Transverse colon (tissue), 4 donors: Measurements from ENCODE around the gene HCFC1. TPM values are rescaled to one million over a fixed set of nuclear protein-coding genes. Genes with fewer than 3 reads are reported as not detected.

Experiments
- DNase-seq: peaks from one replicate; pipeline ENCODE4 v3.0.0-alpha.2; 2019
- H3K27ac ChIP-seq, 4 donors: fragments of 200-600 bp; sonication (generic); 2 replicates each; pipeline ENCODE4 v1.5.1; 2016 to 2018; ENCODE audit warnings: inconsistent platforms in 4 of 4
- H3K27me3 ChIP-seq: fragments of 200-600 bp; sonication (generic); 2 replicates; pipeline ENCODE4 v1.5.1; 2017; ENCODE audit warnings: inconsistent platforms
- H3K36me3 ChIP-seq, 4 donors: fragments of 200-600 bp; sonication (generic); 2 replicates each; pipeline ENCODE4 v1.5.1; 2017 to 2019; ENCODE audit warnings: inconsistent platforms in 4 of 4
- H3K4me1 ChIP-seq, 4 donors: fragments of 200-600 bp; sonication (generic); 2 replicates each; pipeline ENCODE4 v1.5.1; 2017 to 2020; ENCODE audit warnings: inconsistent platforms in 4 of 4
- H3K4me3 ChIP-seq, 4 donors: fragments of 200-600 bp; sonication (generic); 1 replicate in 1 of 4; 2 replicates in 3 of 4; pipeline versions ENCODE4 v1.5.1 to v1.6.1; 2017 to 2019; ENCODE audit warnings: inconsistent platforms in 4 of 4
- H3K9me3 ChIP-seq, 2 donors: fragments of 200-600 bp; sonication (generic); 2 replicates each; pipeline ENCODE4 v1.5.1; 2017 to 2019; ENCODE audit warnings: inconsistent platforms in 2 of 2
- CTCF ChIP-seq, 5 experiments: fragments of 200-600 bp in 3 of 5; fragments of 450-650 bp in 2 of 5; sonication (generic) in 3 of 5; IDR thresholded peaks; 1 replicate in 2 of 5; 2 replicates in 3 of 5; pipeline ENCODE4 v1.5.1; 2016 to 2017; ENCODE audit warnings: antibody characterized with exemption in 5 of 5, inconsistent platforms in 3 of 5, mild to moderate bottlenecking in 2 of 5, moderate library complexity in 1 of 5
- EP300 ChIP-seq: sonication (generic); formaldehyde crosslinking; IDR thresholded peaks from one replicate; pipeline ENCODE4 v1.6.1; 2017; ENCODE audit warnings: antibody characterized with exemption, low read depth
- POLR2A ChIP-seq: fragments of 450-650 bp; IDR thresholded peaks from one replicate; pipeline ENCODE4 v1.6.1; 2016; ENCODE audit warnings: antibody characterized with exemption, mild to moderate bottlenecking, moderate library complexity
- POLR2AphosphoS5 ChIP-seq, 3 donors: sonication (generic); formaldehyde crosslinking; IDR thresholded peaks; one replicate each; pipeline ENCODE4 v1.6.1; 2016; ENCODE audit warnings: antibody characterized with exemption in 3 of 3
- WGBS, 2 donors: methylation state at CpG; one replicate each; pipeline ENCODE4 v1.1.5; 2018; ENCODE audit warnings: low coverage in 1 of 2; 5-methylcytosine and 5-hydroxymethylcytosine counted together
- in situ Hi-C, 4 donors: fragments of 200-750 bp; cut with MboI; loops; one replicate each; pipeline versions ENCODE4 v1.15.0 to v1.15.1; 2017; ENCODE audit warnings: low sequenced_read_pairs in 3 of 4, low pct_ligation_motif_present in 1 of 4, low pct_unique_long_range_greater_than_20kb in 1 of 4
- intact Hi-C: fragments of 100-400 bp; cut with DNase I; formaldehyde crosslinking; loops from one replicate; pipeline ENCODE4 v1.15.1; 2023; ENCODE audit warnings: low total_unique reads
- total RNA-seq, 4 donors: library from RNA; depleted of rRNA; stranded (reverse); fragments of >200 nt; gene quantifications; one replicate each; pipeline ENCODE4 v1.1.0, GENCODE V29; 2016

HCFC1 gene
- total RNA-seq, 4 donors from 2014 or later = 34.0 to 68.5 (median 49.8) TPM

GRCh38 chrX:153920546-153920945 lies 51.1 kb downstream of the HCFC1 start:
- intact Hi-C loops = no loop called here
- H3K9me3 ChIP-seq = no peaks in the 10 kb centered on the region
- DNase-seq = no peak
- TF ChIP-seq CTCF (IDR thresholded peaks at IDR 0.05) = no peak
- no peak for TF ChIP-seq EP300
- no peak for TF ChIP-seq POLR2AphosphoS5 (IDR thresholded peaks at IDR 0.05)
- no peak for TF ChIP-seq POLR2A
- peaks cover 0 to 25% (median 3%) of the 10 kb centered on the region in 4 donors for H3K4me1 ChIP-seq
- no peak overlapping the region for H3K27ac ChIP-seq
- in situ Hi-C loops = loop anchor here in 1 of 4 donors (25.0 kb wide), 1 partner anchor 108 kb away; no protein-coding TSS in a partner anchor
- 88% methylated on average over 11 of the region's 14 CpGs; no CpG with 5 or more reads in 1 of the 2 donors for WGBS, 2 donors
- H3K36me3 ChIP-seq = no peaks in the 10 kb centered on the region
- no peaks in the 10 kb centered on the region for H3K27me3 ChIP-seq
- no peak overlapping the region for H3K4me3 ChIP-seq

GRCh38 chrX:153919281-153919680 lies 52.3 kb downstream of the HCFC1 start:
- intact Hi-C loops = no loop called here
- DNase-seq = no peak
- Histone ChIP-seq H3K9me3 (no peaks in the 10 kb centered on the region), H3K27ac (no peak overlapping the region), H3K36me3 (no peaks in the 10 kb centered on the region), H3K4me1 (peaks cover 0 to 25% (median 3%) of the 10 kb centered on the region in 4 donors), H3K27me3 (no peaks in the 10 kb centered on the region), H3K4me3 (no peak overlapping the region)
- whole genome bisulfite sequencing, 2 donors = 94% methylated on average over 11 of the region's 13 CpGs; no CpG with 5 or more reads in 1 of the 2 donors
- in situ Hi-C loops = loop anchor here in 1 of 4 donors (25.0 kb wide), 1 partner anchor 107 kb away; no protein-coding TSS in a partner anchor
- no peak for TF ChIP-seq CTCF (IDR thresholded peaks at IDR 0.05)
- TF ChIP-seq POLR2A = no peak
- TF ChIP-seq POLR2AphosphoS5 (IDR thresholded peaks at IDR 0.05) = no peak
- TF ChIP-seq EP300 = no peak

GRCh38 chrX:153917869-153918268 lies 53.7 kb downstream of the HCFC1 start:
- TF ChIP-seq POLR2A = no peak
- no peak for TF ChIP-seq POLR2AphosphoS5 (IDR thresholded peaks at IDR 0.05)
- no peak for TF ChIP-seq CTCF (IDR thresholded peaks at IDR 0.05)
- no peak overlapping the region for H3K27ac ChIP-seq
- DNase-seq = no peak
- in situ Hi-C loops (loop anchor here in 1 of 4 donors (25.0 kb wide), 1 partner anchor 106 kb away; no protein-coding TSS in a partner anchor), intact Hi-C loops (no loop called here)
- 92% methylated on average over 6 of the region's 6 CpGs; no CpG with 5 or more reads in 1 of the 2 donors for WGBS, 2 donors
- H3K4me3 ChIP-seq = no peak overlapping the region
- no peaks in the 10 kb centered on the region for H3K27me3 ChIP-seq
- H3K36me3 ChIP-seq = no peaks in the 10 kb centered on the region
- H3K4me1 ChIP-seq = peaks cover 0 to 19% (median 0%) of the 10 kb centered on the region in 4 donors
- H3K9me3 ChIP-seq = no peaks in the 10 kb centered on the region

- no peak for TF ChIP-seq CTCF (IDR thresholded peaks at IDR 0.05)
- TF ChIP-seq POLR2A = no peak
- no peak for TF ChIP-seq EP300
- TF ChIP-seq POLR2AphosphoS5 (IDR thresholded peaks at IDR 0.05) = no peak
- intact Hi-C loops (no loop called here), in situ Hi-C loops (loop anchor here in 1 of 4 donors (25.0 kb wide), 1 partner anchor 101 kb away; no protein-coding TSS in a partner anchor)
- H3K27ac ChIP-seq = no peak overlapping the region
- DNase-seq = no peak
- H3K4me1 ChIP-seq = no peaks in the 10 kb centered on the region
- WGBS, 2 donors = 87% methylated on average over 17 of the region's 17 CpGs; no CpG with 5 or more reads in 1 of the 2 donors
- H3K36me3 ChIP-seq = no peaks in the 10 kb centered on the region
- H3K9me3 ChIP-seq = no peaks in the 10 kb centered on the region
- no peaks in the 10 kb centered on the region for H3K27me3 ChIP-seq
- H3K4me3 ChIP-seq = no peak overlapping the region
Measured at GRCh38 chrX:153913701-153914100, 57.9 kb downstream of the HCFC1 start.
